ENCODE data around the gene KCND2.
"Not testable (repeated sequence)": the region's sequence is repeated elsewhere in the genome, so short reads cannot be mapped to it uniquely, and the experiment has no call there.

DNA sequence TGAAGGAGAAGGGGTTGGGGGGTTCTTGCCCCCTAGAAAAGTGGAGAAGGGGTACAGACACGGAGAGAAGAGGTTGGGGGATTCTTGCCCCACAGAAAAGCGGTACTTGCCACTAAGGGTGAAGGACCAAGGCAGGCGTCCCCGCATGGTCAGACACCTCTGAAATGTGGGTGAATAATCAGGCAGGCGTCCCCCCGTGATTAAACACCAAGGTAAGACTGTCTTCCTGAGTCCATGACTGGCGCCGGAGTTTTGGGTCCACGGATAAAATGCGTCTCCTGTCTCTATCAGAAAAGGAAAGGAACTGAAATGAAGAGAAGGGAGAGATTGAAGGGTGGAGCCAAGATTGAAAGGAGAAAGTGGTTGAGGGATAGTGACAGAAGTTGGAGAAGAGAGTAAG is 508.9 kb downstream of the KCND2 start:
- TF ChIP-seq, protein P1, sequence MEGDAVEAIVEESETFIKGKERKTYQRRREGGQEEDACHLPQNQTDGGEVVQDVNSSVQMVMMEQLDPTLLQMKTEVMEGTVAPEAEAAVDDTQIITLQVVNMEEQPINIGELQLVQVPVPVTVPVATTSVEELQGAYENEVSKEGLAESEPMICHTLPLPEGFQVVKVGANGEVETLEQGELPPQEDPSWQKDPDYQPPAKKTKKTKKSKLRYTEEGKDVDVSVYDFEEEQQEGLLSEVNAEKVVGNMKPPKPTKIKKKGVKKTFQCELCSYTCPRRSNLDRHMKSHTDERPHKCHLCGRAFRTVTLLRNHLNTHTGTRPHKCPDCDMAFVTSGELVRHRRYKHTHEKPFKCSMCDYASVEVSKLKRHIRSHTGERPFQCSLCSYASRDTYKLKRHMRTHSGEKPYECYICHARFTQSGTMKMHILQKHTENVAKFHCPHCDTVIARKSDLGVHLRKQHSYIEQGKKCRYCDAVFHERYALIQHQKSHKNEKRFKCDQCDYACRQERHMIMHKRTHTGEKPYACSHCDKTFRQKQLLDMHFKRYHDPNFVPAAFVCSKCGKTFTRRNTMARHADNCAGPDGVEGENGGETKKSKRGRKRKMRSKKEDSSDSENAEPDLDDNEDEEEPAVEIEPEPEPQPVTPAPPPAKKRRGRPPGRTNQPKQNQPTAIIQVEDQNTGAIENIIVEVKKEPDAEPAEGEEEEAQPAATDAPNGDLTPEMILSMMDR (IDR thresholded peaks at IDR 0.05 in 4 of 5, conservative IDR thresholded peaks at IDR 0.05 in 1 of 5), result not testable (repeated sequence)
- not testable (repeated sequence) for TF ChIP-seq POLR2A (IDR thresholded peaks at IDR 0.05)

Data from gastrocnemius medialis (tissue), 4 donors.